Endothelial cell (in vitro differentiated cells): ENCODE results near the gene MTMR10. TPM values are rescaled to one million over a fixed set of nuclear protein-coding genes. Genes with fewer than 3 reads are reported as not detected.

Experiments
- DNase-seq: peaks from one replicate; pipeline ENCODE4 v3.0.0; 2021; ENCODE audit warnings: low spot score
- H3K27ac Mint-ChIP-seq: one replicate; pipeline ENCODE4 v1.8.0; 2021; ENCODE audit warnings: mixed read lengths, inconsistent platforms; ENCODE audit not compliant: unreplicated experiment
- H3K27me3 Mint-ChIP-seq: one replicate; pipeline ENCODE4 v1.8.0; 2021; ENCODE audit warnings: mild to moderate bottlenecking, moderate library complexity, mixed read lengths, inconsistent platforms; ENCODE audit not compliant: unreplicated experiment
- H3K36me3 Mint-ChIP-seq: one replicate; pipeline ENCODE4 v1.8.0; 2021; ENCODE audit warnings: mild to moderate bottlenecking, low read depth, mixed read lengths, inconsistent platforms; ENCODE audit not compliant: unreplicated experiment
- H3K4me1 Mint-ChIP-seq: one replicate; pipeline ENCODE4 v1.8.0; 2021; ENCODE audit warnings: mild to moderate bottlenecking, mixed read lengths, inconsistent platforms; ENCODE audit not compliant: unreplicated experiment
- H3K4me3 Mint-ChIP-seq: one replicate; pipeline ENCODE4 v1.8.0; 2021; ENCODE audit warnings: mild to moderate bottlenecking, mixed read lengths, inconsistent platforms; ENCODE audit not compliant: unreplicated experiment
- H3K9me3 Mint-ChIP-seq: one replicate; pipeline ENCODE4 v1.8.0; 2021; ENCODE audit warnings: mixed read lengths, inconsistent platforms; ENCODE audit not compliant: unreplicated experiment
- CTCF ChIP-seq: fragments of 200-600 bp; sonication (generic); IDR thresholded peaks from one replicate; pipeline ENCODE4 v1.5.0; 2021; ENCODE audit warnings: antibody characterized with exemption; ENCODE audit not compliant: unreplicated experiment
- total RNA-seq: library from RNA; stranded (reverse); fragmentation: NEBNext Ultra II Directional; extraction: Animal tissue kit (Norgen Biotek cat#: 25700); gene quantifications from one replicate; pipeline ENCODE4 v1.2.1, GENCODE V29; 2021; ENCODE audit not compliant: unreplicated experiment

MTMR10 gene
- total RNA-seq, 1 donor from 2014 or later: 15.1 TPM

DNA sequence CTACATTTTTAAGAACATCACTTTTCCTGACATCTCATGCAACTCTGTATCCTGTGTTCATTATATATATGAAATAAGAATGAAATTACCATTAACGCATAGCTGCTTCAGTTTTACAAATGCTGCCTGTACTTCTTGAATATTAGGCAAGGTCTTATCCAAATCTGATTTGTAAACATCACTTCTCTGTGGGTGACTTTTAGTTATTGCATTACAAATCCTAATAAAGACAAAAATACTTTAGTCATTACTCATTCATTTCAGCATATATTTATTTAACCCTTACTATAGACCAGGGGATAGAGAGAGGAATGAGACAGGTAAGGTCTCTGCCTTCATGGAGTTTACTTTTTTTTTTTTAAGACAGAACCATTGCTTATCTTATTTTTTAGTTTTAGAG, 36.8 kb downstream of the MTMR10 start:
- Mint-ChIP-seq H3K36me3 (peaks cover 42% of the 10 kb centered on the region), H3K9me3 (no peaks in the 10 kb centered on the region), H3K27me3 (peaks cover 6% of the 10 kb centered on the region), H3K27ac (no peak overlapping the region), H3K4me3 (no peak overlapping the region), H3K4me1 (no peaks in the 10 kb centered on the region)
- DNase-seq: no peak
- no peak for TF ChIP-seq CTCF

DNA sequence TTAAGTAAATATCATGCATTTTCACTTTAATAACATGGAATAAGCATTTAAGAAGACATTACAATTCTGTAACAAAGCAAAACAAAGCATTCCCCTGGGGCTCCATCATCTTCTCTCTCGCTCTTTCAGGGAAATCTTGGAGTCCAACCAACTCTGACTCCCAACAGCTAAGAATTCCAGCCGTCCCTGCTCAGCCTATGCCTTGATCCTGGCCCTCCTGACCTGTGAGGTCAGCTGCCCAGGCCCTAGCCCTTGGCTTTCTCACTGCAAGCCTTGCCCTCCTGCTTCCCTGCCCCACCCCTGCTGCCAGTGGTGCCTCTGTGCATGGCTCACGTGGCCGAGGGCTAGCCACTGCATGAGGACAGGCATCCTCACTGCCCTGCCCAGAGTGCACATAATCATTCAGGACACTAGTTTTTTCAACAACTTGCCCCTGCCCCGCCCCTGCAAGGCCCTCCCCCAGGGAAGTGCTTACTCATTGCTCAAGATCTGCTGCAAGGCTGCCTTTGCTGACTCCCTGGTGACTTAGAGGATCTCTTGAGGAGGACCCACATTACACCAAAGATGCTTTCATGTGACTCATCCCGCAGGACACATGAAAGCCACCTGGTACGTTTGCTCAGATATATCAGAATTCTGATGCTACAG, 37.6 kb downstream of the MTMR10 start:
- Mint-ChIP-seq H3K36me3 (peaks cover 46% of the 10 kb centered on the region), H3K4me3 (no peak overlapping the region), H3K27ac (no peak overlapping the region), H3K4me1 (no peaks in the 10 kb centered on the region), H3K27me3 (peaks cover 6% of the 10 kb centered on the region), H3K9me3 (no peaks in the 10 kb centered on the region)
- no peak for DNase-seq
- TF ChIP-seq CTCF: no peak

- Mint-ChIP-seq H3K27ac (no peak overlapping the region), H3K36me3 (peaks cover 46% of the 10 kb centered on the region)
These were observed 38.2 kb downstream of the MTMR10 start for GRCh38 chr15:30953183-30953582.

DNA sequence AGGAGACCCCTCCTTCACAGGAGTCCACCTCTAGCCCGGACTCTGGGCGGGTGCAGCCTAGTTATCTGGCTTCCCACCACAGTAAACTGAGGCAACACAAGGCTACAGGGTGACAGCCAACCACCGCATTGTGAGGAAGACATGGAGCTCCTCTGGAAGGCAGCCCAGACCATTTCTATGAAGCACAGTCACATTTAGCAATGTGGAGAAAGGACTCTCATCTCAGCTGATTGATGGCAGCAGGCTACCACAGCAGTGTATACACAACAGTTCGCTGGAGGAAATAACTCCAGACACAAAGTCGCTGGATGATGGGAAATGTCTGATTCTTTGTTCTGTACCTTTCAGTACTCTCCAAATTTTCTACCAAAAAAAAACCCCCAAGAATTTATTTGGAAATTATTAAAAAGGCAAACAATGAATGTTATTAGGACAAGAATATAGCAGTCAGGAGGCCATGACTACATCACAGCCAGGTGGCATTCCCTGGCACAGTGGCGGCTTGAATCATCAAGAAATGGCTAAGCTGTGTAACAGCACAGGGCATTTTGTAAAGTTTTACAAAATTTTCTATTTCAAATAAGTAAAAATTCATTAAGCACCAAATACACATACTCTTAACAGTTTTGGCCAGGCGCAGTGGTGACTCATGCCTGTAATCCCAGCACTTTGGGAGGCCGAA, 47.6 kb downstream of the MTMR10 start:
- peaks cover 5% of the 10 kb centered on the region for H3K4me1 Mint-ChIP-seq
- no peak for TF ChIP-seq CTCF
- no peak overlapping the region for H3K4me3 Mint-ChIP-seq
- peaks cover 19% of the 10 kb centered on the region for H3K36me3 Mint-ChIP-seq
- no peak for DNase-seq
- H3K27ac Mint-ChIP-seq: no peak overlapping the region
- no peaks in the 10 kb centered on the region for H3K9me3 Mint-ChIP-seq
- no peaks in the 10 kb centered on the region for H3K27me3 Mint-ChIP-seq

More at GRCh38 chr15:30953183-30953582, 38.2 kb downstream of the MTMR10 start:
- TF ChIP-seq CTCF: no peak
- Mint-ChIP-seq H3K27me3 (peaks cover 5% of the 10 kb centered on the region), H3K9me3 (no peaks in the 10 kb centered on the region), H3K4me1 (no peaks in the 10 kb centered on the region), H3K4me3 (peak overlapping the region; percentile 1)
- DNase-seq: no peak

GRCh38 chr15:30941520-30941919, 49.9 kb downstream of the MTMR10 start:
- H3K4me1 Mint-ChIP-seq: peaks cover 5% of the 10 kb centered on the region
- no peak for DNase-seq
- H3K36me3 Mint-ChIP-seq: peaks cover 23% of the 10 kb centered on the region
- TF ChIP-seq CTCF: no peak
- H3K4me3 Mint-ChIP-seq: no peak overlapping the region
- no peaks in the 10 kb centered on the region for H3K27me3 Mint-ChIP-seq
- no peaks in the 10 kb centered on the region for H3K9me3 Mint-ChIP-seq
- no peak overlapping the region for H3K27ac Mint-ChIP-seq
